HepG2 (cell line): ENCODE measurements around the gene HACE1. TPM values are rescaled to one million over a fixed set of nuclear protein-coding genes. Genes with fewer than 3 reads are reported as not detected.

ENCODE experiments used
- CBFB ChIP-seq: sonication (generic); formaldehyde crosslinking; IDR thresholded peaks from 2 replicates; pipeline ENCODE4 v1.4.0; 2020; ENCODE audit warnings: missing genetic modification reagents
- CENPX ChIP-seq: sonication (generic); formaldehyde crosslinking; IDR thresholded peaks from 2 replicates; pipeline ENCODE4 v1.9.0; 2021; ENCODE audit warnings: mild to moderate bottlenecking, missing genetic modification reagents, moderate library complexity
- GABPA ChIP-seq, 2 experiments: IDR thresholded peaks; 2 replicates each; pipeline ENCODE4 v1.6.1; 2011 to 2016; ENCODE audit warnings: low read depth in 2 of 2, low read length in 1 of 2, missing biosample characterization in 1 of 2, missing genetic modification characterization in 1 of 2
- HNRNPK ChIP-seq: fragments of 200-400 bp; formaldehyde crosslinking; IDR thresholded peaks from 2 replicates; pipeline ENCODE4 v1.6.1; 2018; ENCODE audit warnings: low read length, low read depth, moderate library complexity, mild to moderate bottlenecking; ENCODE audit not compliant: poor library complexity, severe bottlenecking
- KLF15 ChIP-seq: sonication (generic); formaldehyde crosslinking; IDR thresholded peaks from 2 replicates; pipeline ENCODE4 v1.8.1; 2023; ENCODE audit warnings: borderline replicate concordance, mild to moderate bottlenecking, inconsistent platforms, missing genetic modification reagents, mixed read lengths
- MAFF ChIP-seq: IDR thresholded peaks from 2 replicates; pipeline ENCODE4 v1.6.1; 2011; ENCODE audit warnings: low read depth, low read length, improper control_type of control experiment
- MAFK ChIP-seq, 2 experiments: IDR thresholded peaks in 1 of 2; conservative IDR thresholded peaks in 1 of 2; 2 replicates each; pipeline ENCODE4 v1.6.1; 2011; ENCODE audit warnings: improper control_type of control experiment in 2 of 2, low read length in 2 of 2
- NPAS2 ChIP-seq: sonication (generic); formaldehyde crosslinking; IDR thresholded peaks from 2 replicates; pipeline ENCODE4 v1.8.0; 2022; ENCODE audit warnings: mild to moderate bottlenecking, missing genetic modification reagents, borderline replicate concordance
- NR2C2 ChIP-seq: sonication (generic); formaldehyde crosslinking; IDR thresholded peaks from 2 replicates; pipeline ENCODE4 v1.4.0; 2020; ENCODE audit warnings: missing genetic modification reagents, mild to moderate bottlenecking, moderate library complexity, borderline replicate concordance
- SNAI1 ChIP-seq: sonication (generic); formaldehyde crosslinking; IDR thresholded peaks from 2 replicates; pipeline ENCODE4 v1.5.0; 2020; ENCODE audit warnings: mild to moderate bottlenecking, missing genetic modification reagents, borderline replicate concordance
- ZC3H4 ChIP-seq: sonication (generic); formaldehyde crosslinking; IDR thresholded peaks from 2 replicates; pipeline ENCODE4 v1.4.0; 2020; ENCODE audit warnings: missing genetic modification reagents, borderline replicate concordance
- ZNF282 ChIP-seq: fragments of 450-650 bp; IDR thresholded peaks from 2 replicates; pipeline ENCODE4 v1.6.1; 2018; ENCODE audit not compliant: partially characterized antibody
- polyA plus RNA-seq, 8 experiments: library from polyadenylated mRNA; depleted of rRNA in 3 of 8; stranded (reverse) in 7 of 8; unstranded in 1 of 8; fragments of >200 nt; fragmentation: Illumina TruSeq in 4 of 8; extraction: Trizol in 4 of 8; gene quantifications; 2 replicates each; pipeline versions ENCODE4 v1.2.1 to v1.2.3, GENCODE V29; 2011 to 2016; ENCODE audit warnings: low read depth in 4 of 8, missing spikeins in 1 of 8, mixed read lengths in 1 of 8; ENCODE audit not compliant: insufficient read depth in 1 of 8
- total RNA-seq, 5 experiments: library from RNA; depleted of rRNA; stranded (reverse); fragments of >200 nt; fragmentation: Illumina TruSeq; extraction: Trizol; gene quantifications; 2 replicates each; pipeline ENCODE4 v1.2.3, GENCODE V29; 2016; ENCODE audit warnings: low read depth in 1 of 5
- TF ChIP-seq, protein P1 (sequence below): sonication (generic); formaldehyde crosslinking; IDR thresholded peaks from 2 replicates; pipeline ENCODE4 v1.5.1; 2020; ENCODE audit warnings: missing genetic modification reagents, mild to moderate bottlenecking, borderline replicate concordance
- TF ChIP-seq, protein P2 (sequence below): sonication (generic); formaldehyde crosslinking; IDR thresholded peaks from 2 replicates; pipeline ENCODE4 v1.4.0; 2020; ENCODE audit warnings: mild to moderate bottlenecking, missing genetic modification reagents
- TF ChIP-seq, protein P3 (sequence below): sonication (generic); formaldehyde crosslinking; IDR thresholded peaks from 2 replicates; pipeline ENCODE4 v1.5.1; 2020; ENCODE audit warnings: mild to moderate bottlenecking, missing genetic modification reagents, borderline replicate concordance
- TF ChIP-seq, protein P4 (sequence below): sonication (generic); formaldehyde crosslinking; IDR thresholded peaks from 2 replicates; pipeline ENCODE4 v1.8.0; 2022; ENCODE audit warnings: missing genetic modification reagents, low read depth, mild to moderate bottlenecking, borderline replicate concordance

Gene HACE1
- total and polyA plus RNA-seq, 2 of the 13 experiments (the other 11 are each of a cell fraction or from before 2014, with no cell fraction given), result 8.9 to 11.4 TPM

DNA sequence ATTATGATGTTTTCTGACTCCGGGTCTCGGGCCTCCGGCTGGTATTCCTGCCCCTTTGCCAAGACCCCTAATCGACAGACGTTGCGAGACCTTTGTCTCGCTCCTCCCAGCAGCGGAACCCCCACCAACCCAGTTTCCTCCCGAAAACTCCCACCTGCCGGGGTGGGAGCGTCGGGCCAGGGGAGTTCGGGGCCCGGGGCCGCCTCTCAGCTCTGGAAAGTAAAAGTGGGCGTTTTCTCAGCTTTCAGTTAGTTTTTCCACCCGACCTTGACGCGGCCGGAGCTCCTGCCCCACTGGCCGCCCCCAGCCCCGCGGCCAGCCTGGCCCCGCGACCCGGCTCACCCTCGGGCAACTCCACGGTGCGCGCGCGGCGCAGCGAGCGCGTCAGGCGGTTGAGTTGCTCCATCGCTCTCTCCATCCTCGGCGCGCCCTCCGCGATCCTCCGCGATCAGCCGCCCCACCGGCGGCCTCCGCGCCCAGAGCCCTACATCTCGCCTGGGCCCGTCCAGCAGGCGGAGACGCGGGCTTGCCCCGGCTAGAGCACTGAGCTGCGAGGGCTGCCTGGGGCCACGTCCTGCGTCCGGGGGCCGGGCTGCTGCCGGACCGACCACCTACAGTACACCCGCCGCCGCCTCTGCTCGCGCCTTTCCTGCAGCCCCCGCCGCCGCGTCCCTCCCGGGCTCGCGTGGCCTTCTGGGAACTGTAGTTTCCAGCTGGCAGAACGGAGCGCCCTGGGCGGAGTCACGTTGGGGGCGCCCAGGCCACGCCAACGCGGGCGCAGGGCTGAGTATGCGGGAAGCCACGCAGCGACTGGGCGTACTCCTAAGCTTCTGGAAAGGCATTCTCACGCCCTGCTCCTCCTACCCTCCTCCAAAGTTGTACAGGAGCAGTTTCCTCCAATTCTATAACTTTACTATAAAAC is at the start of gene HACE1 (continued):
- TF ChIP-seq, protein P1, sequence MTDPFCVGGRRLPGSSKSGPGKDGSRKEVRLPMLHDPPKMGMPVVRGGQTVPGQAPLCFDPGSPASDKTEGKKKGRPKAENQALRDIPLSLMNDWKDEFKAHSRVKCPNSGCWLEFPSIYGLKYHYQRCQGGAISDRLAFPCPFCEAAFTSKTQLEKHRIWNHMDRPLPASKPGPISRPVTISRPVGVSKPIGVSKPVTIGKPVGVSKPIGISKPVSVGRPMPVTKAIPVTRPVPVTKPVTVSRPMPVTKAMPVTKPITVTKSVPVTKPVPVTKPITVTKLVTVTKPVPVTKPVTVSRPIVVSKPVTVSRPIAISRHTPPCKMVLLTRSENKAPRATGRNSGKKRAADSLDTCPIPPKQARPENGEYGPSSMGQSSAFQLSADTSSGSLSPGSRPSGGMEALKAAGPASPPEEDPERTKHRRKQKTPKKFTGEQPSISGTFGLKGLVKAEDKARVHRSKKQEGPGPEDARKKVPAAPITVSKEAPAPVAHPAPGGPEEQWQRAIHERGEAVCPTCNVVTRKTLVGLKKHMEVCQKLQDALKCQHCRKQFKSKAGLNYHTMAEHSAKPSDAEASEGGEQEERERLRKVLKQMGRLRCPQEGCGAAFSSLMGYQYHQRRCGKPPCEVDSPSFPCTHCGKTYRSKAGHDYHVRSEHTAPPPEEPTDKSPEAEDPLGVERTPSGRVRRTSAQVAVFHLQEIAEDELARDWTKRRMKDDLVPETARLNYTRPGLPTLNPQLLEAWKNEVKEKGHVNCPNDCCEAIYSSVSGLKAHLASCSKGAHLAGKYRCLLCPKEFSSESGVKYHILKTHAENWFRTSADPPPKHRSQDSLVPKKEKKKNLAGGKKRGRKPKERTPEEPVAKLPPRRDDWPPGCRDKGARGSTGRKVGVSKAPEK (CRISPR knock-in tag), result 0 out of 2 replicates have a peak, but pooled peaks have one; percentile 36
- TF ChIP-seq NPAS2 (CRISPR knock-in tag) (no peak), NR2C2 (CRISPR knock-in tag) (peak; percentile 86), GABPA (IDR thresholded peaks at IDR 0.05; ENCODE audit: low read depth, low read length) (peak; percentile 35; the same call in 1 of the 2 replicates), GABPA (CRISPR knock-in tag; IDR thresholded peaks at IDR 0.05; ENCODE audit: low read depth) (peak; percentile 73), ZNF282 (no peak), SNAI1 (CRISPR knock-in tag) (0 out of 2 replicates have a peak, but pooled peaks have one; percentile 34), MAFF (no peak), KLF15 (no peak; the same call in 1 of the 2 replicates), CBFB (CRISPR knock-in tag) (peak; percentile 76), MAFK (conservative IDR thresholded peaks at IDR 0.05 in 1 of 2, IDR thresholded peaks at IDR 0.05 in 1 of 2; ENCODE audit: low read length in 2 of 2) (no peak), CENPX (CRISPR knock-in tag) (no peak), ZC3H4 (CRISPR knock-in tag) (no peak), HNRNPK (peak; percentile 28)
- TF ChIP-seq, protein P2, sequence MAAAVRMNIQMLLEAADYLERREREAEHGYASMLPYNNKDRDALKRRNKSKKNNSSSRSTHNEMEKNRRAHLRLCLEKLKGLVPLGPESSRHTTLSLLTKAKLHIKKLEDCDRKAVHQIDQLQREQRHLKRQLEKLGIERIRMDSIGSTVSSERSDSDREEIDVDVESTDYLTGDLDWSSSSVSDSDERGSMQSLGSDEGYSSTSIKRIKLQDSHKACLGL (CRISPR knock-in tag), result peak; percentile 85; the same call in 1 of the 2 replicates
- TF ChIP-seq, protein P3, sequence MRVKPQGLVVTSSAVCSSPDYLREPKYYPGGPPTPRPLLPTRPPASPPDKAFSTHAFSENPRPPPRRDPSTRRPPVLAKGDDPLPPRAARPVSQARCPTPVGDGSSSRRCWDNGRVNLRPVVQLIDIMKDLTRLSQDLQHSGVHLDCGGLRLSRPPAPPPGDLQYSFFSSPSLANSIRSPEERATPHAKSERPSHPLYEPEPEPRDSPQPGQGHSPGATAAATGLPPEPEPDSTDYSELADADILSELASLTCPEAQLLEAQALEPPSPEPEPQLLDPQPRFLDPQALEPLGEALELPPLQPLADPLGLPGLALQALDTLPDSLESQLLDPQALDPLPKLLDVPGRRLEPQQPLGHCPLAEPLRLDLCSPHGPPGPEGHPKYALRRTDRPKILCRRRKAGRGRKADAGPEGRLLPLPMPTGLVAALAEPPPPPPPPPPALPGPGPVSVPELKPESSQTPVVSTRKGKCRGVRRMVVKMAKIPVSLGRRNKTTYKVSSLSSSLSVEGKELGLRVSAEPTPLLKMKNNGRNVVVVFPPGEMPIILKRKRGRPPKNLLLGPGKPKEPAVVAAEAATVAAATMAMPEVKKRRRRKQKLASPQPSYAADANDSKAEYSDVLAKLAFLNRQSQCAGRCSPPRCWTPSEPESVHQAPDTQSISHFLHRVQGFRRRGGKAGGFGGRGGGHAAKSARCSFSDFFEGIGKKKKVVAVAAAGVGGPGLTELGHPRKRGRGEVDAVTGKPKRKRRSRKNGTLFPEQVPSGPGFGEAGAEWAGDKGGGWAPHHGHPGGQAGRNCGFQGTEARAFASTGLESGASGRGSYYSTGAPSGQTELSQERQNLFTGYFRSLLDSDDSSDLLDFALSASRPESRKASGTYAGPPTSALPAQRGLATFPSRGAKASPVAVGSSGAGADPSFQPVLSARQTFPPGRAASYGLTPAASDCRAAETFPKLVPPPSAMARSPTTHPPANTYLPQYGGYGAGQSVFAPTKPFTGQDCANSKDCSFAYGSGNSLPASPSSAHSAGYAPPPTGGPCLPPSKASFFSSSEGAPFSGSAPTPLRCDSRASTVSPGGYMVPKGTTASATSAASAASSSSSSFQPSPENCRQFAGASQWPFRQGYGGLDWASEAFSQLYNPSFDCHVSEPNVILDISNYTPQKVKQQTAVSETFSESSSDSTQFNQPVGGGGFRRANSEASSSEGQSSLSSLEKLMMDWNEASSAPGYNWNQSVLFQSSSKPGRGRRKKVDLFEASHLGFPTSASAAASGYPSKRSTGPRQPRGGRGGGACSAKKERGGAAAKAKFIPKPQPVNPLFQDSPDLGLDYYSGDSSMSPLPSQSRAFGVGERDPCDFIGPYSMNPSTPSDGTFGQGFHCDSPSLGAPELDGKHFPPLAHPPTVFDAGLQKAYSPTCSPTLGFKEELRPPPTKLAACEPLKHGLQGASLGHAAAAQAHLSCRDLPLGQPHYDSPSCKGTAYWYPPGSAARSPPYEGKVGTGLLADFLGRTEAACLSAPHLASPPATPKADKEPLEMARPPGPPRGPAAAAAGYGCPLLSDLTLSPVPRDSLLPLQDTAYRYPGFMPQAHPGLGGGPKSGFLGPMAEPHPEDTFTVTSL, result no peak; the same call in 1 of the 2 replicates
- TF ChIP-seq, protein P4, sequence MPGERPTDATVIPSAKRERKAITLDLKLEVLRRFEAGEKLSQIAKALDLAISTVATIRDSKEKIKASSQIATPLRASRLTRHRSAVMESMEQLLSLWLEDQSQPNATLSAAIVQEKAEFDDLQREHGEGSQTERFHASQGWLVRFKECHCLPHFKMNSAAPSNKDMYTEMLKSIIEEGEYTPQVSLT (CRISPR knock-in tag), result no peak; the same call in 1 of the 2 replicates
